ENCODE measurements around the gene PAQR9.

PAQR9 gene

GRCh38 chr3:142981108-142981507, 17.6 kb upstream of the PAQR9 start:
- no peak for DNase-seq

- DNase-seq = no peak
These were observed 13.9 kb upstream of the PAQR9 start for GRCh38 chr3:142977399-142977728.

- no peak for DNase-seq
These were observed 13.3 kb upstream of the PAQR9 start for GRCh38 chr3:142976621-142977398.

- no peak for DNase-seq
These were observed 12.0 kb upstream of the PAQR9 start for GRCh38 chr3:142975316-142975995.

GRCh38 chr3:142973217-142974009, 9.9 kb upstream of the PAQR9 start:
- no peak for DNase-seq

GRCh38 chr3:142972092-142972753, 8.7 kb upstream of the PAQR9 start:
- no peak for DNase-seq

- DNase-seq = no peak
These were observed 8.0 kb upstream of the PAQR9 start for GRCh38 chr3:142971431-142971830.

- no peak for DNase-seq
These were observed 5.0 kb upstream of the PAQR9 start for GRCh38 chr3:142968319-142969025.

GRCh38 chr3:142966808-142967207, 3.3 kb upstream of the PAQR9 start:
- DNase-seq = no peak

- DNase-seq = no peak
These were observed 2.1 kb upstream of the PAQR9 start for GRCh38 chr3:142965581-142965980.

GRCh38 chr3:142963234-142963515, 299 bp downstream of the PAQR9 start:
- DNase-seq = peak; percentile 47

GRCh38 chr3:142962520-142963233, 797 bp downstream of the PAQR9 start:
- no peak for DNase-seq

- DNase-seq = no peak
These were observed 1.3 kb downstream of the PAQR9 start for GRCh38 chr3:142962175-142962519.

- no peak for DNase-seq
These were observed 1.9 kb downstream of the PAQR9 start for GRCh38 chr3:142961539-142961938.

GRCh38 chr3:142960322-142960850, 3.1 kb downstream of the PAQR9 start:
- DNase-seq = no peak

GRCh38 chr3:142958707-142959106, 4.8 kb downstream of the PAQR9 start:
- no peak for DNase-seq

- no peak for DNase-seq
These were observed 10.0 kb downstream of the PAQR9 start for GRCh38 chr3:142953443-142953842.

GRCh38 chr3:142952272-142953193, 10.9 kb downstream of the PAQR9 start:
- DNase-seq = no peak

GRCh38 chr3:142951794-142952193, 11.7 kb downstream of the PAQR9 start:
- DNase-seq = no peak

GRCh38 chr3:142950972-142951371, 12.5 kb downstream of the PAQR9 start:
- DNase-seq = no peak

Measured in NCI-H526 treated with DMSO at 0.1 percent for 48 hours (cell line).